Colonic mucosa (tissue), 4 donors: ENCODE results near the gene PTPRE. TPM values are rescaled to one million over a fixed set of nuclear protein-coding genes. Genes with fewer than 3 reads are reported as not detected.

ENCODE experiments used
- DNase-seq: peaks from one replicate; pipeline ENCODE4 v3.0.0-alpha.2; 2020
- H3K27ac ChIP-seq: fragments of 200-600 bp; one replicate; pipeline ENCODE4 v1.8.0; 2021
- H3K27me3 ChIP-seq: fragments of 200-600 bp; one replicate; pipeline ENCODE4 v1.8.0; 2021
- H3K36me3 ChIP-seq: fragments of 200-600 bp; one replicate; pipeline ENCODE4 v1.8.0; 2021
- H3K4me1 ChIP-seq: fragments of 200-600 bp; one replicate; pipeline ENCODE4 v1.8.0; 2021; ENCODE audit warnings: mild to moderate bottlenecking
- H3K4me3 ChIP-seq: fragments of 200-600 bp; one replicate; pipeline ENCODE4 v1.8.0; 2021
- H3K9ac ChIP-seq, 2 donors: one replicate each; pipeline ENCODE4 v1.7.0; 2013; ENCODE audit warnings: control low read depth in 2 of 2, low read depth in 2 of 2, low read length in 2 of 2
- H3K9me3 ChIP-seq: fragments of 200-600 bp; one replicate; pipeline ENCODE4 v1.8.0; 2021
- intact Hi-C: fragments of 100-400 bp; cut with DNase I; formaldehyde crosslinking; loops from one replicate; pipeline ENCODE4 v1.14.1; 2022
- total RNA-seq, 2 donors: library from RNA; stranded (reverse); fragmentation: NEBNext Ultra II Directional in 1 of 2; extraction: Animal tissue kit (Norgen Biotek cat#: 25700) in 1 of 2; gene quantifications; one replicate each; pipeline ENCODE4 v1.2.1, GENCODE V29; 2021
- TF ChIP-seq, protein P1 (sequence below): fragments of 200-600 bp; IDR thresholded peaks from one replicate; pipeline ENCODE4 v1.8.0; 2022; ENCODE audit warnings: antibody characterized with exemption, mild to moderate bottlenecking
- donor health status: healthy.
- donor health status: DM: no; HTN: no; CAD: no.
- donor health status: DM: no; HTN: no; CAD: no.

The PTPRE gene
- total RNA-seq, 2 donors from 2014 or later = 15.9 to 18.8 TPM

GRCh38 chr10:128130051-128130450 is 223.1 kb downstream of the PTPRE start:
- DNase-seq = no peak
- TF ChIP-seq, protein P1, sequence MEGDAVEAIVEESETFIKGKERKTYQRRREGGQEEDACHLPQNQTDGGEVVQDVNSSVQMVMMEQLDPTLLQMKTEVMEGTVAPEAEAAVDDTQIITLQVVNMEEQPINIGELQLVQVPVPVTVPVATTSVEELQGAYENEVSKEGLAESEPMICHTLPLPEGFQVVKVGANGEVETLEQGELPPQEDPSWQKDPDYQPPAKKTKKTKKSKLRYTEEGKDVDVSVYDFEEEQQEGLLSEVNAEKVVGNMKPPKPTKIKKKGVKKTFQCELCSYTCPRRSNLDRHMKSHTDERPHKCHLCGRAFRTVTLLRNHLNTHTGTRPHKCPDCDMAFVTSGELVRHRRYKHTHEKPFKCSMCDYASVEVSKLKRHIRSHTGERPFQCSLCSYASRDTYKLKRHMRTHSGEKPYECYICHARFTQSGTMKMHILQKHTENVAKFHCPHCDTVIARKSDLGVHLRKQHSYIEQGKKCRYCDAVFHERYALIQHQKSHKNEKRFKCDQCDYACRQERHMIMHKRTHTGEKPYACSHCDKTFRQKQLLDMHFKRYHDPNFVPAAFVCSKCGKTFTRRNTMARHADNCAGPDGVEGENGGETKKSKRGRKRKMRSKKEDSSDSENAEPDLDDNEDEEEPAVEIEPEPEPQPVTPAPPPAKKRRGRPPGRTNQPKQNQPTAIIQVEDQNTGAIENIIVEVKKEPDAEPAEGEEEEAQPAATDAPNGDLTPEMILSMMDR = no peak
- H3K27me3 ChIP-seq = no peaks in the 10 kb centered on the region
- H3K36me3 ChIP-seq = no peaks in the 10 kb centered on the region
- no peak overlapping the region for H3K27ac ChIP-seq
- H3K4me1 ChIP-seq = no peaks in the 10 kb centered on the region
- intact Hi-C loops = no loop called here
- H3K9ac ChIP-seq = no peak overlapping the region
- H3K4me3 ChIP-seq = no peak overlapping the region
- H3K9me3 ChIP-seq = no peaks in the 10 kb centered on the region

Other genes starting within 250 kb of the PTPRE start
- under 1 TPM in 1 of 2 donors, not detected in 1; 0.08 TPM for gene FOXI2, start 169.9 kb upstream of the PTPRE start, total RNA-seq
- 100 to 1,000 TPM in 1 of 2 donors, 10 to 100 TPM in 1; 76.8 to 110 TPM for gene CLRN3, start 14.2 kb upstream of the PTPRE start, total RNA-seq
- gene MKI67, start 219.3 kb downstream of the PTPRE start, total RNA-seq = 100 to 1,000 TPM in 1 of 2 donors, 10 to 100 TPM in 1; 40.2 to 148 TPM